Activated T-cell treated with anti-CD3 and anti-CD28 coated beads, Interleukin-2, amount 50 U/mL, for 1 hour (primary cell): Measurements from ENCODE around the gene ERGIC2.

Source experiments
- DNase-seq: peaks from one replicate; pipeline ENCODE4 v3.0.0-alpha.2; 2020

ERGIC2 gene

DNA sequence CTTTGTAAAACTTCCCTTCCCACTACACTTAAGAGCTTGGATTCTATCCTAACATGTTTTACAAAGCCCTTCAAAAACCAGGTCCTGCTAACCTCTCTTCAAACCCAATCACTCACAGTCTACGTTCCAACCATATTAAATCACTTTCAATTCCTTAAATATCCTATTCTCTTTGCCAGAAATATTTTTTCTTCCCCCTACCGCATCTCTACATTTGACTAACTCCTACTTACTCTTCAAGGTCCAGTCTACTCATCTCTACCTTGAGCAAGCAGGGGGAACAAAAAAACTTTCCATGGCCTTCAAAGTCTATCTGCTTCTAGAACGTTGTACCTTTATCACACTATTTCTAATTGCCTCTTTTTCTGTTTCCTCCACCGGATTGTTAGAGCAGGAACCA, 6.1 kb downstream of the ERGIC2 start:
- no peak for DNase-seq

GRCh38 chr12:29374012-29374411, 7.0 kb downstream of the ERGIC2 start:
- no peak for DNase-seq

DNA sequence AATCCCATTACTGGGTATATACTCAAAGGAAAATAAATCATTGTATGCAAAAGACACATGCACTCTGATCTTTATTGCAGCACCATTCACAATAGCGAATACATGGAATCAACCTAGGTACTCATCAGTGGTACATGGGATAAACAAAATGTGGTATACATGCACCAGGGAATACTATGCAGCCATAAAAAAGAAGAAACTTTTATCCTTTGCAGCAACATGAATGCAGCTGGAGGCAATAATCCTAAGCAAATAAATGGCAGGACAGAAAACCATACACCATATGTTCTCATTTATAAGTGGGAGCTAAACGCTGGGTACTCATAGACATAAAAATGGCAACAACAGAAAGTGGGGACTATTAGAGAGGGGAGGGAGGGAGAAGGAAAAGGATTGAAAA, 15.9 kb downstream of the ERGIC2 start:
- no peak for DNase-seq

DNA sequence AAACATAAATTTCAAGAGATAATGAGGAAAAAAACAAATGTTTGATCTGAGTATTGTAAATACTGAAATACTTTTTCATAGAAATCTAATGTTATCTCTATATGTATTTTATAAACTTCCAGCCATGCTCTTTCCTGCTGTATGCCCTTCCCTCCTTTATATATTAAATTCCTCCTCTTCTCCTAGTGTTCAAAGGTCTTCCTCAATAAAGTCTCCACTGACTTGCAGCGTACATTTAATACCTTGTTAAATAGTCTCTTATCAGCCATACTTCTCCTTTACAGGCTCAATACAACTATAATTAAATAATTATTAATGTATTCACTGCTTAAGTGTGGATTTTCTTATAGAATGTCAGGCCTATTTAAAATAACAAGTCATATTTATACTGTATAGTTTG, 26.0 kb downstream of the ERGIC2 start:
- DNase-seq = no peak

DNA sequence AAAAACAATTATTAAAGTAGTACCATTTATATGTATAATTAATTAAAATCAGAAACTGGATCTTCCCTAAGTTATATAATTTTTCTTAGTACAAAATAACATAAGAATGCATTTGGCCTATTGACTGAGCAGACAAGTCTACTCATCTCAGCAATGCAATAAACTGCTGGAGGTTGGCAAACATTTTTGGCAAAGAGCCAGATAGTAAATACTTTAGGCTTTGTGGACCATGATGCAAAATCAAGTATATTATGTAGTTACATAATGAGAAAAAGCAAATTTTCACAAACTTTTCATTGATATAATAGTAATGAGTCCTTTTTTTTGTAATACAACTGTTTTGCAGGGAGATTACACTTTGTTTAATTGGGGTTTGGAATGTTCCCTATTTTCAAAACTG, 30.9 kb downstream of the ERGIC2 start:
- no peak for DNase-seq

GRCh38 chr12:29346769-29347421, 34.1 kb downstream of the ERGIC2 start:
- DNase-seq = no peak

DNA sequence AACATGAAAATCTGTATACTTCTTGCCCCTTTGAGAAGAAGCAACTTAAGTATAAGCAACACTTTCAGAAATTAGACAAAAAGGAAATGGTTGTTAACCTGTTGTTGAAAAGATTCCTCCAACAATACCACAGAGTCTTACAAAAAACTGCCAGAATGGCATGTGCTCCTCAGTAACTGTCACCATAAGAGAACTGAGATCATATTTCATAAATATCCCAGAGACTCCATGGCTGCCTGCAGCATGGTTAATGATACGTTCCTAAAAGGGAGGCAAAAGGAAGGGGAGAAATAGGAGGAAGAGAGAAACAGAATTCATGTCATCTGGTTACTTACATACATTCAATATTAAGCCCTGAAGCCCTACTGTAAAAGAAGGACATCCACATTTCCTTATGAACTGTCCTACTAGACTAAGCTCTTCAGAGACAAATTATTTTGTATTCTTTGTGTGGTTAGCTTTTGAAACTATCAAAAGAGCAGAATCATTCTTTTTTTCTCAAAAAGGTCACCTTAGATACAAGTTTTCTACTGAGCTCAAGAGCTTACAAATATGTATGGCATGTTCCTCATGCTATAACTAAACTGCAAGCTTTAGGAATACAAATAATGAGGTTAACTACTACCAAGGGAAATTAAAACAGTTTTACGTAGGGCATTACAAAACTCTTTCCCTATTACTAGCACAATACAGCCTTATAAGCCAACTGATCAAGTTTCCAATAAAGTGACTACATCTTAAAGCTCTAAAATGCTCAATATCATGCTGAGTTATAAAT, 37.8 kb downstream of the ERGIC2 start:
- DNase-seq = no peak

DNA sequence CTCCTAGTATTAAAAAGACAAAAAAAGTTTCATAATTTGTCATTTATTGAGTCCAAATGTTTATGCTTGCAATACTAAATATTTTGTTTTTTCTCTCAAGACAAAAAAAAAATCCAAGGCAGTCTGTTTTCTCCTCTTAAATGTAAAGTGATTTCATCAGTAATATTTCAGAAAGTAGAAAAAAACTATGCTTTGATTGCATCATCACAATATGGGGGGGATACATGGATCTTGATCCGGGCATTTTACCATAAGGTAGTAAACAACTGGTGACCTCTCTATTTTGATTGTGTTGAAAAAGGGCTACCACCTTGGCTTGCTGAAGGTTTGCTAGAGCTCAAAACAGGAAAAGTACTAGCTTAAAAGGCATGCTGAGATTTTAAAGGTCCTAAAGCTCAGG, 43.6 kb downstream of the ERGIC2 start:
- DNase-seq = no peak

DNA sequence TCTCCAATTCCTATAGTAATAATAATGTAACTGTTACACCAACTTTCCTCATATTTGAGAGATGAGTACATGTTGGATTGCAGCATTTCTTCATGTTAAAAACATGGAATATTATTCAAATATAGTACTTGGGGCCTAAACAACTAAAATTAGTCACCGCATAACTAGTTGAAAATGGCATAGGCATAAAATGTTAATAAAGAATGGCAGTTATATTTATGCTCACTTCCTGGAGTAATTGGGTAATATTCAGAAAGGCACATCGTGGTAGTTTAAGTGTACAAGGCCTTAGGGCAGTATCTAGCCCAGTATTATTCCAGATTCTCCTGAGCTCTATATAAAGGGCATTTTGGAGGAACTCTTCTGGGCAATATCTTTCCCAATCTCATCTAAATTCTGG, 46.0 kb downstream of the ERGIC2 start:
- no peak for DNase-seq

DNA sequence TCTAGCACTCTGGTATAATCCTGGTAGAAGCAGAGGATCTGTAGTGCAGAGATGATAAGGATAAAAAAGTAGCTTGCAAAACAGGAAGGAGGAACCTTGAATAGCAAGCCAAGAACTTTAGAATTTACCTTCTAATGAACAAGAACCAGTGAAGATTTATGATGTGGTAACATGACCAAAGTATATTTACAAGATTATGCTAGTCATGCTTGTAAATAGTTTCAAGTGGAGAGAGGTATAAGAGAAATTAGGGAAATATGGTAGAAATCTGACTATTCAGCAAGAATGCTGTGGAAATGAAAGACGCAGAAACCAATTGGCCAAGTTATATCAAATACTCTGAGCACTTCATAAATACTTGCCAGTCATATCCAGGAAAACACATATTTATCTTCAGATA, 47.8 kb downstream of the ERGIC2 start:
- no peak for DNase-seq

DNA sequence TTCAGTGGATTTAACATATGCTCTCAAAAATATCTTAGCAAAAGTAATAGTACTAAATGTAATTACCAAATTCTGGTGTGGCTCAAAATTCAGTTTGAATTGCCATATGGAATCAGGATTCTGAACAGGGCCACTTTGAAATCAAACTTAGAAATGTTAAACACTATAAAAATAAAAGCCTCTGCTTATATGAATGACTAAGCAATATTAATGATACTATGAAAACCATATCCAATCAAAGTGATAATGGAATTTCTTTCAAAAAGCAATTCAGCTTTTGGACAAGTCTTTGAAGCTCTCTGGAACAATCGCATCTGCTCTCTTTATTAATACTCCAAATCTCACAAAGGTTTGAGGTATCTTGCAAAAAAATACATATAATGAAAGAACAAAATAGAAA, 51.6 kb downstream of the ERGIC2 start:
- no peak for DNase-seq

DNA sequence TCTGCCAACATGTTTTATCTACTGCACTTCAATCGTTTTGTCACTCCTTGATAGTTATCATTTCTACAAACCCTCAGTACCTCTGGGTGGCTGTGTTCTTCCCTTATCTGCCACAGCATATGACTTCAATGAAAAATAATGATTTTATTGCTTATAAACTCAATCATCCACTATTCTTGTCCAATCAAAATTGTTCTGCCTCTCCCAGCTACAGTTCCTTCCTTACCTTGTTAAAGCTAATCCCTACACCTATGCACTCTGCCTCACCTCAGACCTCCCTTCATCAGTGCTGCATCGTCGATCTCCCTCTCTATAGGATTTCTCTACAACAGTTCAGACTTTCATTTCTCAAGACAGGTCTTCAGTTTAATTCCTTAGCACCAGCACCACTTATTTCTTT, 58.8 kb downstream of the ERGIC2 start:
- no peak for DNase-seq

- no peak for DNase-seq
These were observed 60.5 kb downstream of the ERGIC2 start for GRCh38 chr12:29320295-29321085.

- peak; percentile 25 for DNase-seq
These were observed 63.2 kb downstream of the ERGIC2 start for GRCh38 chr12:29317556-29318363.

DNA sequence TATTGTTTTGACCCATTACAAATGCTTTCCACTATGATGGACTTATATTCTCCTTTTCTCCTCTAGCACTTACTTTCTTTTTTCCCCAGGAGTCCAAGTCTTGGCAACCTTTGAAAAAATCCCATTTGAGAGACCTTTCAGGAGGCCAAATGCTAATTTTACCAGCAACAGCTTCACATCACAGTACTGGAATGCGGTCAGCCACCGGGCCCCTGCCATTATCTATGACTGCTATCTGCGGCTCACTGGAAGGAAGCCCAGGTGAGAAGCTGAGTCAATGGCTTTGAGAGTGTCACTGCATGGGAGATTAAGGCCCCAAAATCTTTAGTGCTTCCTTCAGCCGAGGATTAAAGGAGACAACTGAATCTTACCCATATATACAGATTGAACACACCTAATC, 64.2 kb downstream of the ERGIC2 start:
- DNase-seq = no peak

- DNase-seq = no peak
These were observed 66.6 kb downstream of the ERGIC2 start for GRCh38 chr12:29314416-29314815.

DNA sequence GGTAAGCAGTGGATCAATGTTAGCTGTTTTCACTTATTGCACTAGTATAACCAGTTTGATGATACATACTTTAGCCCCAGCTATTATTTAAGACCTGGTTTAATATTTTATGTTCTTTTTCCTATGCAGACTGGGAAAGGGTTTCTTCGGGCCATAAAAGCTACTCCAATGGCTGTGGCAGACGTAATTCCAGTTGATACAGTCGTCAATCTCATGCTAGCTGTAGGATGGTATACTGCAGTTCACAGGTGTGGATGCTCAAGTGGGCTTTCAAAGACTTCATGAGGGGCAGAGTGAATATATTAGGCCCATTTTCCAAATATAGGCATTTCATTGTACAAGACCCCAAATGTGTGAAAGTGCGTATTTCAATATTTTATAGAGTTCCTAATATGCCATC, 70.1 kb downstream of the ERGIC2 start:
- DNase-seq = no peak

GRCh38 chr12:29309320-29309902, 71.6 kb downstream of the ERGIC2 start:
- no peak for DNase-seq

- DNase-seq = no peak
These were observed 74.3 kb downstream of the ERGIC2 start for GRCh38 chr12:29306682-29307081.

GRCh38 chr12:29306266-29306665, 74.7 kb downstream of the ERGIC2 start:
- no peak for DNase-seq

DNA sequence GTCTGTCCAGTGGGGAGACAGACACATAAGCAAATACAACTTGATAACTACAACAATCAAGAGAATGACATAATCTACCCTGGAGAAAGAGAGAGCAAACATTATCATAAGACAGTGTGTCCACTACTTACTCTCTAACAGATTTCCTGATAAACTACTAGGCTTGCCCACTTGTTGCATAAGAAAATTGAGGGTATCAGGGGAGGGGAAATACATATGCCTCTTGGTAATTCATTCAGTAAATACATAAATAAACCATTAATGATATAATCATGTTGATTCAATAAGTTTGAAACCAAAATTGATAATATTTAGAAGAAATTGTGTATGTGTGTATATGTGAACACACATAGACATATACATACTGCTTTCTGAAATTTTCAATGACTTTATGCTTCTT, 76.6 kb downstream of the ERGIC2 start:
- no peak for DNase-seq

GRCh38 chr12:29301114-29301513, 79.9 kb downstream of the ERGIC2 start:
- no peak for DNase-seq

- no peak for DNase-seq
These were observed 81.3 kb downstream of the ERGIC2 start for GRCh38 chr12:29299633-29300032.
